NCI-H2081 treated with DMSO at 0.1 percent for 48 hours (cell line): ENCODE results near the gene USP48.

Experiments
- DNase-seq: peaks from one replicate; lab custom pipeline; 2025; lab: John Stamatoyannopoulos, UW

USP48 gene

DNA sequence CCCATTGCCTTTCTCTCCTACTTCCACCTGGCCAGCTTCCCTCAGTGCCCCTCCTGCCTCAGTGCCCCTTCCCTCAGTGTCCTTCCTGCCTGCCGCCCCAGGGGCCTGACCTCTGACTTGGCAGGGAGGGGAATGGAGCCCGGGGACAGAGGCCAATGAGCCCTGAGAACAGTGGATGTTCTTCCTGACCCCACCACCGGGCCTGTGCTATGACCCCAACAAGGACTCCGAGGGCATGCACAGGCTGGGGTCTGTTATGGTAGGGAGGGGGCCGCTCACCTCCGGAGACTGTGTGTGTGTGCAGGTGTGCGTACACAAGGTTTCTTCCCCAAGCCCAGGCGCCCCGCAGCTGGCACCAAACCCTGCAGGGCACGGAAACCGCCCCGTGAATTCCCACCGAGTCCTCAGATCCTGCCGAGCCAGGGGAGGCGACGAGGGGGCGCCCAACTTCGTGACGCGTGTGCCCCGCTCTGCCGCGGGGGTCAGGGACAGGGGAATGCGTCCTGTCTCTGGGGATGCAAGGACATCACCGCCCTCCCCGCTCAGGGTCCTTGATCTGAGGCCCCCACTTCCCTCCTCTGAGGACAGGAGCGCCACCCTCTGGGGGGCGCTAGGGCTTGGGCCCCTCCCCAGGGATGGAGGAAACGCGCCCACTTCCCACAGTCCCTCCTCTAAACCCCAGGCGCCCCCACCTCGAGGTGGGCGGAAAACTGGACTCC lies 114.6 kb downstream of the USP48 start:
- no peak for DNase-seq

DNA sequence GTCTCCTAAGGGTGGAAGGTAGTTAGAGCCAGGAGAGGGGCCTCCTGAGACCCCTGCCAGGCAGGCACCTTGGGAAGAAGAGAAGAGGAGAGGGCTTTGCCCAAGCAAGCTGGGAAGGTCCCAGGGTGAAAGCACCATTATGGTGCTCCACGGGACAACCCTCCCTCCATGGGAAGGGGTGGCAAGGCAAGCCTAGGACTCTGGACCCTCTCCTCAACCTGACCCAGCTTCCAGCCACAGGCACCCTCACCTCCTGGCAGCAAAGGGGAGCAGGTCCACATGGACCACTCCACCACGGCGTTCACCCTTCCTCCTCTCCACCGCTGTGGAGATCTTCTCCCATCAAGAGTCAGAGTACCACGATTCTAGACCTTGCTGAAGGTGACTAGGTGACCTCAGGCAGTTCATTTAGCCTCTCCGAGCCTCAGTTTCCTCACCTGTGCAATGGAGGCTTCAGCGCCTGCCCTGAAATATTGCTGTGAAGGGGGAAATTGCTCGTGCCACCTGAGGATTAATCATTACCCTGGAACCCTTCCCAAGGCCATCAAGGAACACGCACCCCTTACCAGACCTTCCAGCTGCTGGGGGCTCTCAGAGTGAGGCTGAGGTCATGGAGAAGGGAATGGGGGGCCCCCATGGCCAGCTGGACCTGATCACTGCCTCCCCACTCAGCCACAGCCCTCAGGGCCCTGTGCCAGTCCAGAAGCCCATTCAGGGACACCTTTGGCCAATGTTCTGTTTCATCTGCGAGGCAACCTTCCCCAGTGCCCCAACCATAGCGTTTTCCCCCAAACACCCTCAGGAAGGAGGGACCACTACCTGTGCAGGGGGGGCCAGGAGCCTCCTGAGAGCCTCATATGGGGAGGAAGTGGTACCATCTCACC lies 115.4 kb downstream of the USP48 start:
- DNase-seq: no peak

DNA sequence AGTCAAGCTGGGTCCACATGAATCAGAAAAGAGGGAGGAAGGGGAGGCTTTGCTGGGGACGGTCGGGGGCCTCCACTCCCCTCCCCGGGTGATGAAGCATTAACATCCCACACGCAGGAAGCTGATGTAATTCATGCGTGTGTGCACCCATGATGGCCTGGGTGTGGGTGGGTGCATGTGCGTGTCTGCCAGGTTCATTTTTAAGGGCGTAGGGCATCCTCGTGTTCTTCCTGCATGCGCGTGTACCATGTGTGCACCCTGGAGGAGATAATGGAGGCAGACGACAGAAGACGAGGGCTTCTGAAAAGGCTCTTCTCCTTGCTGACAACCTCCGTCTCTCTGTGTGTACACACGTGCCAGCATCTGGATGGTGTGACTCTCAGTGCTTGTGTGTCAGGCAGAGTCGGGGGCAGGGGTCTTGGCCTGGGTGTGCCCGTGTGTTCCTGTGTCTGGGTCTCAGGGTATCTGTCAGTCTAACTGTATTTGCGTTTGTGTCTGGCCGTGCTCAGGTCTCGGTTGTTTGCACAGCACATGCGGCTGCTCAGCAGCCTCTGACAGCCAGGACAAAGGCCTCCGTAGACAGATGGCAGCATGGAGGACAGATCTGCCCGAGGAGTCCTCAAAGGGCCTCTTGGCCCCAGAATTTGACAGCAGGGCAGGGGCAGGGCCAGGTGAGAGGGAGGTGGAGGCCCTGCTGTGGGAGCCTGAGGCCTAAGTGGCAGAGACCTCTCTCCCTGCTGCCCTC lies 116.2 kb downstream of the USP48 start:
- DNase-seq: no peak

DNA sequence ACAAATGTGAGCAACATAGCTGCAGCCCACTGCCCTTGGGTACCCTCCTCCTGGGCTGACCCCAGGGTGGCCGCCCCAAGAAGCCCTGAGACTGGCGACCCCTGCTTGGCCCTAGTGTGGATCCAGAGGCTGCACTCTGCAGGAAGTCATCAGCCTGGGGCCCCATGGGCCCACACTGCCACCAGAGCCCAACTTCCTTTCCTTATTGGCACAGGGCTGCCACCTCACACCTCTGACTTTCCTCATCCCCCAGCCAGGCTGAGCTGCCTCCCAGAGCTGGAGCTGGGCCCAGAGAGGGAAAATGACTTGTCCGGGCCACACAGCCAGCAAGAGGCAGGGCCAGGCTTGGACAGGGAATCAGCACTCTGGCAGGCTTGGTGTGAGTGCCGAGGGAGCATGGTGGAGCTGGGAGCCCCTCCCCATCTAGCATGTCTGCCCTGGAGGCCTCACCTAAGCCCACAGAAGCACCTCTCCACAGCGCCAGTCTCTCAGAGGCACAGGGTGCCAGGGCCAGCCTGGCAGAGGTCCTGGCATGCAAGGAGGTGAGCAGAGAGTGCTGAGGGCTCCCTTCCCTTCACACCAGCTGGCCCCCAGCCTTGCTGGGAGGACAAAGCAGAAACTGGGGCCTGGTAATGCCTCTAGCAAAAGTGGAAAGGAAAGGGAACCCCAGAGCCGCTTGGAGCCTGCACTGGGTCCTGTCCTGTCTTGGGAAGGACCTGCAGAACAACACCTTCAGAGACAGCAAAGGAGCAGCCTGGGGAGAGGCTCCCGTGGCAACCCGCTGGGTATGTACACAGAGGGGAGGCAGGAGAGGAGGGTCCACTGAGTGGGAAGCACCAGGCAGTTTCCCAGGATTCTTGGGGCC lies 117.0 kb downstream of the USP48 start:
- no peak for DNase-seq

DNA sequence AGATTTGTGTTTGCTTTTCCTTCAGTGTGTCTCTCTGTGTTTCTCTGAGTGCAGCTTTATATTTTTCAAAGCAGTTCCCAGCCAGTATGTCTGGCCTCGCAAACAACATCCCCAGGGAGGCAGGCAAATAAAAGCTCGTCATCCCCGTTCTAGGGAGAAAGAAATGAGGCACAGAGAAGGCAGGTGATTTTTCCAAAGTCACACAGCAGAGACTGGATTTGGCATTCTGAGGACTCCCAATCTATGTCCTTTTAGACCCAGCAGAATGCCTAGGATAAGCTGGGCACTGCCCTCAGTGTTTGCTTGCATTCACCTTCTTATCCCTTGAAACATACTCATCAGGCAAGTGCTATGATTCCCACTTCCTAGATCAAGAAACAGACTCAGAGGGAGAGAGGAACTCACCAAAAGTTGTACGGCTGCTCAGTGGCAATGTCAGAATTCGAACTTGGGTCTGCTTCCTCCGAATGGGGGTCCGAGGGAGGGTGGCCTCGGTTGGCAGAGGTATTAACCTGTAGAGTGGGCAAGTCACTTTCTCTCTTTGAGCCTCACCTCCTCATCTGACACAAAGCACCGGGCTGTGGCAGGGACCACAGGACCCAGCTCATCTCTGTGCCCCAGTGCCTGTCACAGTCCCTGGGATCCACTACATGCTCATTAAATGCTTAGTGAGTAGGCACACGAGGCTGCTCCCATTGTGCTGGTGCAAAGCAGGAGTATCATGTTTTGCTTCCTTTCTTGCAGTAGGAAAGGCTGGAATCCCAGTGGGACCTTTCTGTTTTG lies 118.0 kb downstream of the USP48 start:
- DNase-seq: no peak

DNA sequence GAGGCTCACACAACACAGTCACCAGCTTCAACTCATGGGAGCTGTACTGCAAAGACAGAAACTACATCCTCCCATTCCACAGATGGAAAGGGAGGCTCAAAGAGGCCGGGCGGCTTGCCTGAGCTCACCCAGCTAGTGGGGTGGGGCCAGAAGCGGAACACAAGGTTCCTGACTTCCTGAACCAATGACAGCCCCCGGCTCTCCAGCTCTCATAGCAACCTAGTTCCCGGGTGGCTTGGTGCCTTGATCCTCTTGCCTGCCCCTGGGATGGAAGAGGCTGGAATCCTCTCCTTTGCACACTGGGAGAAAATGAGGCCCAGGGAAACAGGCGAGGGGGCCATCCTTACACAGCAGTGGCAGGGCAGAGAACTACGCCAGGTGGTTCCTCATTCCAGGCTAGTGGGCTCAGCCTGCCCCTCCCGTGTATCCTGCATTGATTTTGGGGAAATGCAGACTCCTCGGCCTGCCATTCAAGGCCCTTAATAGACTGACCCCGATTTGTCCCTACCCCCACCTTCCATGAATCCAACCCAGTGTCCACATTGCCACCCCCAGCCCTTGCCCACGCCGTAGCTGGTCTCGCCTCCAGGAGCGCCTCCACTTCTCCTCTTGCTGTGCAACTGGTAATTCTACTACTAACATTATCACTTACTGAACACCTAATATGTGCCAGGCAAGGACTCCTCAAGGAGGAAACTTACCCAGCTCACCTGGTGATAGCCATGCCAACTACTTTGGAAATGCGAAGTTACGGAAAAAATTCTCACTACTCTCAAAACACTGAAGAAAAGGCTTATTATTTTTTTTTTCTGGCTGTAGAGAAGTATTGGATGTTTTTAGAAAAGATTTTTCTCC lies 118.8 kb downstream of the USP48 start:
- DNase-seq: no peak

DNA sequence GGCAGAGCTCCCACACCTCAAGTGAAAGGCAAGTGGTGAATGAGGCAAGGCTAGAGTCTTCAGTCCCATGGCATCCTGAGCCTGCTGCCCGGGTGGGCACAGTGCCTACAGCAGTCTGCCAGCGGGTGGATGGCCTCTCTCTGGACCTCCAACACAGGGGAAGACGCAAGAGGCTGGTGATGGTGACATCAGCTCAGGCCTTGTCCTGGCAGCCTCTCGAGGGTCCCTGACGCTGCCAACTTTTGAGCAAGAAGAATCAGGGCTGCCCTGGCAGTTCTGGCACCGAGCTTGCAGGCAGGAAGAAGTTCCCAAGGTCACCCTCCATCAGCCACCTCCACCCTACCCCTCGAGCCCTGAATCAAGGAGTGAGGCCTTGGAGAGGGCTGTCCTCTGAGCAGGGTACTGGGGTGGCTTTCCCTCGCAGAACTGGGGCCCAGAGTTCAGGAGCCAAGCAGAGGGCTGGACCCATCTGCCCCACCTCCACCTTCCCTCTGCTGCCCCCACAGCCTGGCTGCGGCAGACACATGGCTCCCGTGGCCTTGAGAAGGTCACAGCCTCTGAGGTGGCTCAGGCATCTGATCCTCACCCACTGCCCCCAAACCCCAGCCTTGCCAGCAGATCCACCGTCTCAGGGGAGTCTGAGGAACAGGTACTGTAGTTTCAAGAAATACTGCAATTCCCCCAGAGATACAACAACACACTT lies 119.5 kb downstream of the USP48 start:
- DNase-seq: no peak

DNA sequence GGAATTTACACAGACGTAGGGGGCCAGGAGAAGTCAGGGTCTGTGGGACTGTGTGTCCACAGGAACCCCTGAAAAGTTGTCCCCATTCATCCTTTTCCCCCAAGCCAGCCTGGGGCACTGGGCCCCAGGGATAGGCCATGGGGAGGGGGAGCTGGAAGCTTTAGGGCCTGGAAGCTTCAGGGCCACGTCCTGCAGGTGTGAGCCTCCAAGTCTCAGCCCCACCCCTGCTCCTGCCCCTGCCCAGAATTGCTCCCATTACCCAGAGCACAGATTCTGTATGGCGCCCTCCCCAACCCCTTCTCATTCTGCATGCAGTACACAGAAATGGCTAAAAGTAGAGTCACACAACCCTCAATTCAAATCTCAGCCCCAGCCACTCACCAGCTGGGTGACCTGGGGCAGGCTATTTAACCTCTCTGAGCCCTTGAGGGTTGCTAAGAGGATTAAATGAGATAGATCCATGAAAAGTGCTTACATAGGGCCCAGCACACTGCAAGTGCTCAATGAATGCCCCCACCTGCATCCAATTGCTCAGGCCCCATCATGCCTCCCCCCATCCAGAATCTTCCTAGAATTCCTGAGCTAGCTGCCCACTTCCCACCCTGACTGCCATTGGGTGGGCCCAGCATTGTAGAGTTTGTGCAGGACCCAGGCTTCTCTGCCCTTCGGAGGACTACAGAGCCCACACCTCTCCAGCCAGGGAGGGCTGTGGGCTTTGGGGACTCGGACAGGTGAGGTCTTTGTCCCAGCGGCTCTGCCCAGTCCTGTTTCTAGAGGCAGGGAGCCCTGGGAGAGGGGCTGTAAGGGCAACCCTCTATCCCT lies 120.3 kb downstream of the USP48 start:
- DNase-seq: no peak

DNA sequence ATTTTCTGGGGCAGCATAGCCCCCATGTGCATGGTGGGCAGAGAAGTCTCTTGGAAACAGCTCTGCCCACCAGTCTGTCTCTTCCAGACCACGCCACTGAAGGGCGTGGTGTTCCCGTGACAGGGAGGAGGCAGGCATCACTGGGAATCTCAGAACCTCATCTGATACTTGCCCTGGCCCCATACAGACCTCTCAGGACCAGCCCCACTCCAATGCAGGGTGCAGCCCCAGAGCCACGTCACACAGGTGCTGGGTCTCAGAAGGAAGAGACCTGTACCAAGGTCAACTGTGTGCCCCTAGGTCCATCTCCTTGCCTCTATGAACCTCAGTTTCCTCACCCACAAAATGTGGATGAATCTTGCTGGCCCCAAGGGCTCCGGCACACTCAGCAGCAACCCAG lies 121.1 kb downstream of the USP48 start:
- DNase-seq: no peak

DNA sequence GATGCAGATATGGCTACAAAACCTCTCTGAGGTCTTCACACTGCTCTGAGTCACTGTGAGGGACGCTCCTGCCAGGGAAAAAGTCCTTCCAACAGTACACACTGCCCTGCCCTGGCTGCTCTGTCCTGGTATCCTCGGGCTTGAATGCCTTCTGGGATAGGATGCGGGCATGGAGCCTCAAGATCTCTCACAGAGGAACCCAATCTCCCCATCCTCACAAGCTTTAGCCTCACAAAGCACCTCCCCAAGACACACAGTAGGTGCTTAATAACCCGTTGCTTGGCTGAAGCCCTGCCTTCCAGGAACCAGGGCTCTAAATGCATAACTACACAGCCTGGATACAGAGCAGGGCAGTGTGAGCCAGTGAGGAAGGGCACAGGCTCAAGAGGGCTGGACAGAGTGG lies 123.0 kb downstream of the USP48 start:
- no peak for DNase-seq

DNA sequence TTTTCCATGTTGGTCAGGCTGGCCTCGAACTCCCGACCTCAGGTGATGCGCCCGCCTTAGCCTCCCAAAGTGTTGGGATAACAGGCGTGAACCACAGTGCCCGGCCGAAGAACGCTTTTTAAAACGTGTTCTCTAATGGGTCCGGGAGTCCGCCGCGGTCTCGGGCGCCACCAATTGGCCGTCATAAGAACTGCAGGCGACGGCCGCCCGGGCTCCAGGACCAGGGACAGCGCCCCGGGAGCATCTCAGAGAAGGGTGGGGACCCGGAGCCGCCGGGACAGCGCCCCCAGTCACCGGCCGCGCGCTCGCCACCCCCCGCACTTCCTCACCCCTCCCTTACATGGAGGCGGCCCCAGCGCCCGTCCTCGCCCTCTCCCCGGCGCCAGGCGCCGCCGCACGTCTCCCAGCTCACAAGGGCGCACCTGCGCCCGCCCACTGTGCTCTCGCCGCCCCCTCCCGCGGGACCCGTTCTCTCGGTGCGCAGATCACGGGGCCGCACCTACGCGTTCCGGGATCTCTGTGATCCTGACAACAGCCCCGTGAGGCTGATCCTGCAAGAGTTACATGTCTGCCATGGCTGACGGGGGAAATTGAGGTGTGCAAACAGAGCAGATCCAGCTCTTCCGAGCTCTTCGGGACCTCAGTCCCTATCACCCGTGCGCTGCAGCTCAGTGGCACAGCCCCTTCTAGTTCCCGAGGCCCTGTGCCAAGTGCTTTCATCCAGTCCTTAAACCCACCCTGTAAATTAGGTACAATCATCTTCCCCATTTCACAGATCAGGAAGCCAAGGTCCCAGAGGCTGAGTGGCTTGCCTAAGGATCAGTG lies 123.6 kb downstream of the USP48 start:
- DNase-seq: peak; percentile 33

DNA sequence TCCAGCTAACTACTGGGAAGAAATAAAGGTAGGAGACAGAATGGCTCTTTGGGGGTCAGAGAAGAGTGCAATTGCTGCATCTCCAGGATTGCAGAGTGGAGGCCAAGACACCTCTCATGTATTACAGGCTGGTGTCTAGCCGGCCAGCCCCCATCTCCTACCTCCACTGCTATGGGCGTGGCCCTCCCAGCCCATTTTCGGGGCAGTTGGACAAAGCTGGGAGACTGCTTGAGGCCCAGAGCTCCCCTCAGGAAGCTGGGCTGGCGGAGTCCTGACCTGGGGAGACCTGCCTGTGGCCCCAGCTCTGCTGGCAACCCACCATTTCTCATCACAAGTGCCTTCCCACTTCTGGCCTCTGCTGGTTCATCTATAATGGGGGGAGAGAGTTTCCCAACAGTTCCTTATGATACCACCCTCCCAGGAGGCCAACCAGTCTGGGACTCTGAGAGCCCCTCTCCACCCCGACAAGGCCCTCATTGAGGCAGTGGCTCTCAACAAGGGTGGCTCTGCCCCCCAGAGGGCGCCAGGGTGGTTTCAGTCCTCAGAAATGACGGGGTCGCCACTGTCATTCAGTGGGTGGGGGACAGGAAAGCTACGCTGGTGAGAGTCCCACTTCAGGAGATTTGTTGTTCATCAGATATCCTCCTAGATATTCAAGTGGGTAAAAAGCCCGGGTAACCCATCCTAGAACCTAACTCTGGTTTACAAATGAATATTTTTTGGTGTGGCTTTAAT lies 125.3 kb downstream of the USP48 start:
- no peak for DNase-seq

DNA sequence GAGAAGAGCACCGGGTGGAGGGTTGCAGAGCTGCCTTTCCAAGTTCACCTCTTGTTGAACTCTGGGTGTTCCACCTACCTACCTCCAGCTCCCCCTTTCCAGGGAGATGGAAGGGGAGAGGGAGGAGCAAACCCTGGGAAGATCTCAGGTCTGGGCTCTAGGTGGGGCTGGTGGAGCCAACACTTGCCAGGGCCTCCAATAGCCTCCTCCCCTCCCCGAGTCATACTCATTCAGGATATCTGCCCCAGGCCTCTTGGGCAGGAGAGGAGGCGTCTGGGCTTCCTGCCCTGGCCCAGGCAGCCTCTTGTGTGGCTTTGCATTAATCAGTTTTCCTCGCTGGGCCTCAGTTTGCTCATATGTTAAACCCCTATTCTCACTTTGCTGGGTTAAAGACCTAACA lies 127.2 kb downstream of the USP48 start:
- no peak for DNase-seq

DNA sequence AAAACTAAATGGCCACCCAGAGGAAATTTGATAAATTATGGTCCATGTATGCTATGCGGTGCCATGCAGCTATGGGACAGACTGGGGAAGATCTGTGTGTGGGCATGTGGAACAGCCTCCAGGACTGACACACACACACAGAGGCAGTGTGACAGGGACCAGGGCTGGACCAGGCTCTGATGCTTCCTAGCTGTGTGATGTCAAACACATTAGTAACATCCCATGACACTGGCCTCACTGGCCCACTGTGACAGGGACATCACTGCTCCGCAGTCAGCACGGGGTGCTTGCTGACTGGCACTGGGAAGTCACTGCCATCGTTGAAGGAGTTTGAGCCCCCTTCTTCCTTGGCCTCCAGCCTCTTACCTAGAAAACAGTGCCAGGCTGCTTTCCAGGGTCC lies 127.7 kb downstream of the USP48 start:
- DNase-seq: no peak

DNA sequence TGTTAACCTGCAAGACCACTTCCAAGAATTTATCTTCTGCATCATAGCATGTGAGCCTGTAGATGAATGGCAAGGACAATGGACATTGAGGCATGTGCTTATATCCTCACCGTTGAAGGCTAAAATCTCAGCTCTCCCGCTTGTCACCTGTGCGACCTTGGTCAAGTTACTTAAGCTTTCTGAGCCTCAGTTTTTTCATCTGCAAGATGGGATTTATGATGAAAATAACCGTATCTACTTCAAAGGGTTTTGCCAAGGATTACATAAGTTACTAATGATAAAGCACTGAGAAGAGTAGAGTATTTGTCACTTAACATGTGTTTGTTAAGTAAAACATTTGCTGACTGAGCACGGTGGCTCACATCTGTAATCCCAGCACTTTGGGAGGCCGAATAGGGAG lies 128.7 kb downstream of the USP48 start:
- DNase-seq: no peak

DNA sequence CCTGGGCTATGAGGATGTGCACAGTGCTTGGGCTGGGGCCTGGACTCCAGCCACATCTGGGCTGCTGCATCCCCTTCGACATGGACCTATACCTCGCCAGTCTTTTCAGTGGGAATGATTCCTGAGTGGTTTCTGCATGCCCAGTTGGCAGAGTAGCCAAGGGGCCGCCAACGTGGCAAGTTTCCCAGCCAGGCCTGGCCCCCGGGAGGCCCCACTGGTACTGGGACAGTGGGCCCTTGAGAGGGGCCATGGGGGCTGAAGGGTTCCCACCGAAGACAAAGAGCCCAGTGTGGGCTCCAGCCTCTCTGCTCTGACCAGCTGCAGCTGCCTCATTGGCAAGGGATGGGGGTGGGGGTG lies 129.2 kb downstream of the USP48 start:
- DNase-seq: no peak
